Right lung (tissue), 5 donors: ENCODE measurements around the gene FOXD1. TPM values are rescaled to one million over a fixed set of nuclear protein-coding genes. Genes with fewer than 3 reads are reported as not detected.
"Not testable (repeated sequence)": the region's sequence is repeated elsewhere in the genome, so short reads cannot be mapped to it uniquely, and the experiment has no call there.

Experiments used
- DNase-seq, 2 donors: peaks; one replicate each; pipeline ENCODE4 v3.0.0-alpha.2; 2013
- polyA plus RNA-seq, 5 donors: library from polyadenylated mRNA; unstranded; fragments of 120-200 nt; gene quantifications; one replicate each; pipeline versions ENCODE4 v1.2.1 to v1.2.3, GENCODE V29; 2013; ENCODE audit warnings: inconsistent platforms in 1 of 5, low replicate concordance in 1 of 5; ENCODE audit not compliant: insufficient read length in 5 of 5, insufficient read depth in 1 of 5

Gene FOXD1
- polyA plus RNA-seq, 5 donors = 0.10 to 0.25 (median 0.13) TPM; not detected in 2

GRCh38 chr5:73464016-73464745, 15.6 kb upstream of the FOXD1 start:
- DNase-seq = peak; percentile 76 to 77

GRCh38 chr5:73460133-73460532, 11.6 kb upstream of the FOXD1 start:
- no peak for DNase-seq

- no peak for DNase-seq
Measured at GRCh38 chr5:73459366-73459765, 10.8 kb upstream of the FOXD1 start.

- not testable (repeated sequence) for DNase-seq
Measured at GRCh38 chr5:73456462-73456861, 7.9 kb upstream of the FOXD1 start.

GRCh38 chr5:73454379-73455036, 5.9 kb upstream of the FOXD1 start:
- no peak for DNase-seq

GRCh38 chr5:73452215-73452614, 3.6 kb upstream of the FOXD1 start:
- no peak for DNase-seq

- DNase-seq = no peak
Measured at GRCh38 chr5:73451224-73452130, 2.9 kb upstream of the FOXD1 start.

GRCh38 chr5:73450672-73451223, 2.2 kb upstream of the FOXD1 start:
- no peak for DNase-seq

- DNase-seq = no peak
Measured at GRCh38 chr5:73450137-73450536, 1.6 kb upstream of the FOXD1 start.

GRCh38 chr5:73447530-73448462, 781 bp downstream of the FOXD1 start:
- no peak for DNase-seq

GRCh38 chr5:73446631-73447529, 1.7 kb downstream of the FOXD1 start:
- no peak for DNase-seq

- DNase-seq = no peak
Measured at GRCh38 chr5:73445665-73446630, 2.6 kb downstream of the FOXD1 start.

- no peak for DNase-seq
Measured at GRCh38 chr5:73444499-73445438, 3.8 kb downstream of the FOXD1 start.

- DNase-seq = no peak
Measured at GRCh38 chr5:73443829-73444498, 4.6 kb downstream of the FOXD1 start.

- DNase-seq = no peak
Measured at GRCh38 chr5:73442996-73443627, 5.5 kb downstream of the FOXD1 start.

GRCh38 chr5:73442231-73442811, 6.3 kb downstream of the FOXD1 start:
- no peak for DNase-seq
